SH-SY5Y (cell line): ENCODE measurements around the gene BOLL.

Experiments used
- GATA2 ChIP-seq: IDR thresholded peaks from 2 replicates; pipeline ENCODE4 v1.6.1; 2011; ENCODE audit warnings: mild to moderate bottlenecking, low read depth, low read length
- GATA3 ChIP-seq: IDR thresholded peaks from 2 replicates; pipeline ENCODE4 v1.6.1; 2011; ENCODE audit warnings: low read depth, mild to moderate bottlenecking, low read length, moderate library complexity

The BOLL gene

DNA sequence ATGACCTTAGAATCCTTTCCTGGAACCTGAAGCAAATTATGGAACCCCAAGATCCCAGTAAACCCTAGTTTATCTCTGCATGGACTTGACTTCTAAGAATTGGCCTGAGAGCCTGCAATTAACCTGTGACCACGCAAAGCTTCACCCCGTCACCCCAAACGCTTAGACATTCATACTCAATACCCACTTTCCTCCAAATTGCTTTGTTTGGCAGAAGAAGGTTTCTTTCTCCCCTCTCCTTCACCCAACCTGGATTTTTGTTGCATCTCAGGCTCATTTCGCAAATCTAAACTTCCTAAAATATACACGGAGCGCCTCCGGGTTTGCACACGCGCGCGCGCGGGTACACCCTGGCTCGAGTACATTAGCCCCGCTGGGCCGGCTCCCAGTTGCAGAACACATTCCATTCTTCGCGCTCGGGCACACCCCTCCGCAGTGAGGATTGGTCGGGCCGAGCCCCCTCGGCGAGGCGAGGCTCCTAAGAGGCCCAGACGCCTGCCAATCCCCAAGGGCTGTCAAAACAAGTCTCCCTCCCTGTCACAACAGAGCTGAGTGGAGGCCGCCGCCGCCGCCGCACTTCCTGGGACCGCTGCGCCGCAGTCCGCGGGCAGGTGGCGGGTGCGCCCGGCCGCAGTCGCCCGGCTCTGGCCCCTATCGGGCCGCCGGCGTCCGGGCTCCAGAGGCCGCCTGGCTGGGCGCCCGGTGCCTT, 19.1 kb upstream of the BOLL start, which contains the start of gene PLCL1:
Gene PLCL1, plus strand, starts transcription at position 545 of the 709 bp plus-strand sequence.
- TF ChIP-seq GATA2, result no peak

GRCh38 chr2:197803033-197803444, 17.9 kb upstream of the BOLL start:
- no peak for TF ChIP-seq GATA3
- TF ChIP-seq GATA2, result no peak

- TF ChIP-seq GATA2 (no peak), GATA3 (no peak)
Observed at GRCh38 chr2:197801033-197801432, 15.9 kb upstream of the BOLL start.

- TF ChIP-seq GATA2, result no peak
- no peak for TF ChIP-seq GATA3
Observed at GRCh38 chr2:197800091-197800490, 15.0 kb upstream of the BOLL start.

DNA sequence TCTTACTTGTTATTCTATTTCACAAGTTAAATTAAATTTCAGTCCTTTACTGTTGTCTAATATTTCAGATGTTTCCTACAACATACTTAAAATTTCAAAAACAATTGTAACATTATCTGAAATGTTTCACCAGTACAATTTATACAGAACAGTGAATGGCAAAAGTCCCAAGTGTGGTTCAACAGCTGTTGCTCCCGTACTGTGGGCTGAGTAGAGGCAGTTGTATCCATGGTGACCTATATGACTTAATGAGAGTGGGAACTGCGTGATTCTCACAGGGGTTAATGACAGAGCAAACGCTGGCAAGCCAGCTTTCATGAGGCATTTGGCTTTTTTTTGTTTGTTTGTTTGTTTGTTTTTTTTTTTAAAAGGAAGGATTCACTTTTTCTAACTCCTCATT, 13.9 kb upstream of the BOLL start:
- TF ChIP-seq GATA2 (no peak), GATA3 (no peak)

DNA sequence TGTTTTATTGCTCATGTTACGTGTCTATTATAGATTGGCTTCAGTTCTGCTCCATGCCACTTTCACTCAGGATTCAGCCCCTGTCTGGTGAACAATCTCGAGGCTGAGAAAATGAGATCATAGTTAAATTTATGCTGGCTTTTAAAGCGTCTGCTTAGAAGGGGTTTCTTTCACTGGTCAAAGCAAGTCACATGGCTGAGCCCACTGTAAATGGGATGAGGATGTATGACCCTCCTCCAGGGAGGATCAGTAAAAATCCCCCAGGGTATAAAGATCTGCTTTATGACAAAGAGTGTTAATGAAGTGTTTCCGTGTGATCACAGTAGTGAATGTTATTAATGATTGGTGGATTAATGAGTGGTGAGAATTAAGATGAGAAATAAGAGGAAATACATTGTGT, 13.1 kb upstream of the BOLL start:
- TF ChIP-seq GATA3 (no peak), GATA2 (no peak)

DNA sequence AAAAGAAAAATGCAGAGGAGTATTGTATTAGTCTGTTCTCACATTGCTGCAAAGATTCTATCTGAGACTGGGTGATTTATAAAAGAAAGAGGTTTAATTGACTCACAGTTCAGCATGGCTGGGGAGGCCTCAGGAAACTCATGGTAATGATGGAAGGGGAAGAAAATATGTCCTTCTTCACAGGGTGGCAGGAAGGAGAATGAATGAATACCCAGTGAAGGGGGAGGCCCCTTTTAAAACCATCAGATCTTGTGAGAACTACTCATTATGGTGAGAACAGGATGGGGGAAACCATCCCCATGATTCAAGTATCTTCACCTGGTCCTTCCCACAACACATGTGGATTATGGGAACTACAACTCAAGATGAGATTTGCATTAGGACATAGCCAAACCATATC, 10.2 kb upstream of the BOLL start:
- TF ChIP-seq GATA2 (no peak), GATA3 (no peak)

GRCh38 chr2:197793456-197793855, 8.3 kb upstream of the BOLL start:
- TF ChIP-seq GATA2, result no peak
- TF ChIP-seq GATA3, result no peak

- TF ChIP-seq GATA3 (no peak), GATA2 (no peak)
Observed at GRCh38 chr2:197786010-197786877, 1.1 kb upstream of the BOLL start.

DNA sequence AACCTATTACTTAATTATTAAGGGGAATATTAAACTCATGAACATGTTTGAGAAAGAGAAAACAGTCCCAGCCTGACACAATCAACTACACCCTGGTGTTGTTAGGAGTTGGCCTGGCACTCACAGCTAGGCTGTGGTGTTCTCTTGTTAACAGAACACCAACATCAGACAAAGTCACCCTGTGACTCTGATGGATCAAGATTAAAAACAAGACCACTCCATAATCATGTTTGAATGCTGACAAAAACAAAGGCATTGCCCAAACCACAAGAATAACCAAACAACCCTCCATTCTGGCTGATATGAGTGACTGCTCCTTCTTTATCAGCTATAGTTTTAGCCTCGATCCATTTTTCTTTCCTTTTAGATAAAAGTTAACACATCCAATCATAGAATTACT, 3.0 kb downstream of the BOLL start:
- TF ChIP-seq GATA3, result no peak
- no peak for TF ChIP-seq GATA2

- TF ChIP-seq GATA2 (no peak), GATA3 (no peak)
Observed at GRCh38 chr2:197779261-197779660, 5.9 kb downstream of the BOLL start.

- TF ChIP-seq GATA2 (no peak), GATA3 (no peak)
Observed at GRCh38 chr2:197777823-197778407, 7.2 kb downstream of the BOLL start.

GRCh38 chr2:197760293-197760657, 24.8 kb downstream of the BOLL start:
- TF ChIP-seq GATA3 (no peak), GATA2 (no peak)

DNA sequence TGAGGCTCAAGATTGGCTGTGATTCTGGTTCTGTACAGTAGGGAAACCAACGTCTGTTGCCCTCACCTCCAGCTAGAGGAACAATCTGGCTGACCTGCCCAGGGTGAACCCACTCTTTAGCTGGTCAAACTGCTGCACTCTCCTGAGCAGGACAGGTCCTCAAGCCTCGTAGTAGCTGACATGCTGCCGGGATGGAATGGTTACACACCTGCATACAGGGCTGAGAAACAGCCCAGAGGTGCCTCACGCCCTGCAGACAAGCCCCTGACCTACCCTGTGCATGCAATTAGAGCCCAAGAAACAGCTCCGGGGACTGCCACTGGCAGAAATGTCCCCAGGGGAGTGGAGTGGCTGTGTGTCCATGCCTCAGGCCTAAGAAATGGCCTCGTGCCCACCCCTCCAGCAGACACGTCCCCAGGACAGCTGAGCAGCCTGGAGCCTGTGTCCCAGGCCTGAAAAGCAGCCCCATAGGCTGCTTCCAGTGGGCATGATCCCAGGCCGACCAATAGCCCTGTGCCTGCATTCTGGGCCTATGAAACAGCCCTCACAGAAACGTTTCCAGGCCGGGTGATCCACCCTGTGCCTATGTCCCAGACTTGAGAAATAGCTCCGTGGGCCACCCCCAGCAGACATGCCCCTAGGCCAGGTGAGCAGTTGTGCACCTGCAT, 25.4 kb downstream of the BOLL start:
- no peak for TF ChIP-seq GATA3
- no peak for TF ChIP-seq GATA2
